GM21515 (cell line): ENCODE results near the gene UBE3D.
"Not testable (repeated sequence)": the region's sequence is repeated elsewhere in the genome, so short reads cannot be mapped to it uniquely, and the experiment has no call there.

Experiments used
- ATAC-seq: cut with Tn5 transposase; IDR thresholded peaks from one replicate; pipeline ENCODE4 v1.9.1; 2021; ENCODE audit not compliant: unreplicated experiment

Gene UBE3D

GRCh38 chr6:82877213-82878195 is 188.1 kb downstream of the UBE3D start:
- no peak for ATAC-seq

GRCh38 chr6:82875573-82876185 is 190.0 kb downstream of the UBE3D start:
- no peak for ATAC-seq

GRCh38 chr6:82874867-82875266 is 190.8 kb downstream of the UBE3D start:
- ATAC-seq: no peak

GRCh38 chr6:82872185-82872584 is 193.5 kb downstream of the UBE3D start:
- ATAC-seq: no peak

- no peak for ATAC-seq
Observed at GRCh38 chr6:82870582-82871172, 195.0 kb downstream of the UBE3D start.

GRCh38 chr6:82869493-82869892 is 196.1 kb downstream of the UBE3D start:
- ATAC-seq: no peak

- no peak for ATAC-seq
Observed at GRCh38 chr6:82867946-82868345, 197.7 kb downstream of the UBE3D start.

GRCh38 chr6:82866446-82866845 is 199.2 kb downstream of the UBE3D start:
- ATAC-seq: no peak

- no peak for ATAC-seq
Observed at GRCh38 chr6:82865461-82865860, 200.2 kb downstream of the UBE3D start.

GRCh38 chr6:82863781-82864180 is 201.9 kb downstream of the UBE3D start:
- no peak for ATAC-seq

GRCh38 chr6:82862543-82862942 is 203.1 kb downstream of the UBE3D start:
- no peak for ATAC-seq

- ATAC-seq: no peak
Observed at GRCh38 chr6:82861121-82861520, 204.5 kb downstream of the UBE3D start.

- ATAC-seq: not testable (repeated sequence)
Observed at GRCh38 chr6:82856077-82856476, 209.6 kb downstream of the UBE3D start.

GRCh38 chr6:82852904-82853303 is 212.7 kb downstream of the UBE3D start:
- not testable (repeated sequence) for ATAC-seq

GRCh38 chr6:82843291-82843885 is 222.3 kb downstream of the UBE3D start:
- no peak for ATAC-seq

GRCh38 chr6:82842721-82843120 is 222.9 kb downstream of the UBE3D start:
- ATAC-seq: no peak
